OCI-LY7 (cell line): ENCODE results near the gene NF1. TPM values are rescaled to one million over a fixed set of nuclear protein-coding genes. Genes with fewer than 3 reads are reported as not detected.

Experiments used
- BruUV-seq: library from RNA; stranded (reverse); fragments of 400-500 nt; replicated peaks from 2 replicates; lab custom pipeline; 2021; lab: Mats Ljungman, UMichigan
- CTCF ChIA-PET: fragments of 300-600 bp; sonication (Branson Sonifier 250); formaldehyde crosslinking; loops from one replicate; lab custom pipeline; 2022; ENCODE audit warnings: antibody characterized with exemption; ENCODE audit not compliant: unreplicated experiment; lab: Charles Lee
- POLR2A ChIA-PET: fragments of 300-600 bp; sonication (Branson Sonifier 250); formaldehyde crosslinking; loops from one replicate; lab custom pipeline; 2022; ENCODE audit warnings: antibody characterized with exemption; lab: Charles Lee
- DNase-seq: peaks from one replicate; pipeline ENCODE4 v3.0.0-alpha.2; 2015; ENCODE audit warnings: low spot score
- H2AFZ ChIP-seq: fragments of 200-600 bp; sonication (generic), shearing (Covaris generic); 2 replicates; pipeline ENCODE4 v1.6.1; 2014; ENCODE audit warnings: mild to moderate bottlenecking, antibody characterized with exemption, low read length, moderate library complexity
- H3K27ac ChIP-seq: fragments of 200-600 bp; sonication (generic); 2 replicates; pipeline ENCODE4 v1.5.1; 2014; ENCODE audit warnings: mixed run types, low read depth, mild to moderate bottlenecking, moderate library complexity, low read length, inconsistent platforms; ENCODE audit not compliant: poor library complexity, severe bottlenecking
- H3K36me3 ChIP-seq: fragments of 200-600 bp; sonication (generic); 2 replicates; pipeline ENCODE4 v1.6.1; 2014; ENCODE audit warnings: mild to moderate bottlenecking, antibody characterized with exemption, low read length, moderate library complexity, mixed read lengths; ENCODE audit not compliant: insufficient read depth
- H3K4me1 ChIP-seq: fragments of 200-600 bp; sonication (generic); 2 replicates; pipeline ENCODE4 v1.5.1; 2014; ENCODE audit warnings: mild to moderate bottlenecking, low read length; ENCODE audit not compliant: insufficient read depth, poor library complexity, severe bottlenecking
- H3K4me2 ChIP-seq: fragments of 200-600 bp; sonication (generic); 2 replicates; pipeline ENCODE4 v1.6.1; 2014; ENCODE audit warnings: mild to moderate bottlenecking, low read length
- H3K4me3 ChIP-seq: fragments of 200-600 bp; sonication (generic); 2 replicates; pipeline ENCODE4 v1.5.1; 2014; ENCODE audit warnings: mild to moderate bottlenecking, low read depth, low read length; ENCODE audit not compliant: poor library complexity, severe bottlenecking
- H3K79me2 ChIP-seq: fragments of 200-600 bp; sonication (generic); 2 replicates; pipeline ENCODE4 v1.6.1; 2016; ENCODE audit warnings: low read depth, mild to moderate bottlenecking, low read length, moderate library complexity, mixed read lengths; ENCODE audit not compliant: insufficient read depth
- H3K9me2 ChIP-seq: fragments of 200-600 bp; sonication (generic); 2 replicates; pipeline ENCODE4 v1.6.1; 2016; ENCODE audit warnings: mild to moderate bottlenecking, low read length, mixed read lengths; ENCODE audit not compliant: insufficient read depth
- H3K9me3 ChIP-seq: fragments of 200-600 bp; sonication (generic); 2 replicates; pipeline ENCODE4 v1.6.1; 2014; ENCODE audit warnings: mild to moderate bottlenecking, mixed run types, low read length, mixed read lengths
- H4K20me1 ChIP-seq: fragments of 200-600 bp; sonication (generic); 2 replicates; pipeline ENCODE4 v1.6.1; 2014; ENCODE audit warnings: mild to moderate bottlenecking, antibody characterized with exemption, low read length, moderate library complexity, mixed read lengths; ENCODE audit not compliant: insufficient read depth
- CTCF ChIP-seq: fragments of 200-600 bp; sonication (generic); conservative IDR thresholded peaks from 2 replicates; pipeline ENCODE4 v1.5.1; 2014; ENCODE audit warnings: mild to moderate bottlenecking, antibody characterized with exemption, low read length, moderate library complexity, mixed read lengths
- EZH2phosphoT487 ChIP-seq: fragments of 200-600 bp; sonication (generic); IDR thresholded peaks from 2 replicates; pipeline ENCODE4 v1.6.1; 2018; ENCODE audit warnings: low read depth, borderline replicate concordance, mild to moderate bottlenecking, mixed run types, antibody characterized with exemption, low read length, moderate library complexity, mixed read lengths
- intact Hi-C: fragments of 100-400 bp; cut with micrococcal nuclease; formaldehyde crosslinking; loops from one replicate; pipeline ENCODE4 v1.10.0; 2022; ENCODE audit not compliant: unreplicated experiment
- total RNA-seq, 2 experiments: library from RNA; depleted of rRNA in 1 of 2; stranded (reverse); fragments of >200 nt in 1 of 2; shearing (Covaris generic) in 1 of 2; gene quantifications; 2 replicates each; pipeline ENCODE4 v1.2.3, GENCODE V29; 2014 to 2022

The NF1 gene
- total RNA-seq, 2 experiments from 2014 or later, result 38.7 to 64.8 TPM

- ChIA-PET POLR2A (no interaction called here), CTCF (no interaction called here)
- Histone ChIP-seq H3K9me3 (no peaks in the 10 kb centered on the region), H3K36me3 (no peaks in the 10 kb centered on the region), H3K79me2 (0 out of 2 replicates have a peak, but pooled peaks cover 11% of the 10 kb centered on the region), H3K27ac (no peak overlapping the region), H2AFZ (no peak overlapping the region), H3K9me2 (no peaks in the 10 kb centered on the region), H3K4me2 (no peak overlapping the region), H3K4me3 (no peak overlapping the region), H3K4me1 (no peaks in the 10 kb centered on the region), H4K20me1 (no peaks in the 10 kb centered on the region)
- intact Hi-C loops, result no loop called here
- TF ChIP-seq CTCF (no peak), EZH2phosphoT487 (no peak)
- no peak for DNase-seq
- BruUV-seq, result no TSS peak
Observed at GRCh38 chr17:31122746-31123145, 28.0 kb downstream of the NF1 start.

- no peak for TF ChIP-seq EZH2phosphoT487
- no peak for TF ChIP-seq CTCF
- no peak overlapping the region for H3K27ac ChIP-seq
- H3K4me3 ChIP-seq, result no peak overlapping the region
- CTCF ChIA-PET, result no interaction called here
- no peak overlapping the region for H2AFZ ChIP-seq
- H4K20me1 ChIP-seq, result no peaks in the 10 kb centered on the region
- POLR2A ChIA-PET, result interaction anchor here (0.8 kb wide), 1 partner anchor 13 kb away, joined by 3 read pairs; no protein-coding TSS in a partner anchor
- H3K36me3 ChIP-seq, result no peaks in the 10 kb centered on the region
- no peaks in the 10 kb centered on the region for H3K9me2 ChIP-seq
- H3K4me2 ChIP-seq, result no peak overlapping the region
- DNase-seq, result no peak
- intact Hi-C loops, result no loop called here
- 0 out of 2 replicates have a peak, but pooled peaks cover 11% of the 10 kb centered on the region for H3K79me2 ChIP-seq
- no TSS peak for BruUV-seq
- no peaks in the 10 kb centered on the region for H3K9me3 ChIP-seq
- no peaks in the 10 kb centered on the region for H3K4me1 ChIP-seq
Observed at GRCh38 chr17:31126318-31126717, 31.5 kb downstream of the NF1 start.

- POLR2A ChIA-PET, result interaction anchor here (0.7 to 1.1 kb wide), 3 partner anchors 20 to 186 kb away, joined by 4 read pairs; partner anchors contain the start of gene EVI2B
- no peaks in the 10 kb centered on the region for H3K9me3 ChIP-seq
- no peak overlapping the region for H3K4me3 ChIP-seq
- no peaks in the 10 kb centered on the region for H3K36me3 ChIP-seq
- no peak for DNase-seq
- H3K4me1 ChIP-seq, result no peaks in the 10 kb centered on the region
- 0 out of 2 replicates have a peak, but pooled peaks cover 6% of the 10 kb centered on the region for H3K79me2 ChIP-seq
- TF ChIP-seq EZH2phosphoT487 (no peak), CTCF (no peak)
- no TSS peak for BruUV-seq
- H3K27ac ChIP-seq, result no peak overlapping the region
- CTCF ChIA-PET, result no interaction called here
- intact Hi-C loops, result no loop called here
- H2AFZ ChIP-seq, result no peak overlapping the region
- H3K9me2 ChIP-seq, result no peaks in the 10 kb centered on the region
- H3K4me2 ChIP-seq, result no peak overlapping the region
- H4K20me1 ChIP-seq, result no peaks in the 10 kb centered on the region
Observed at GRCh38 chr17:31128241-31128640, 33.5 kb downstream of the NF1 start.
